Breast epithelium (tissue), 3 donors: Measurements from ENCODE around the gene SSH2.

Experiments used
- POLR2AphosphoS5 ChIP-seq, 3 donors: sonication (generic); formaldehyde crosslinking; IDR thresholded peaks; one replicate each; pipeline ENCODE4 v1.6.1; 2017; ENCODE audit warnings: antibody characterized with exemption in 3 of 3
- TF ChIP-seq, protein P1 (sequence below), 3 donors: fragments of 450-650 bp; IDR thresholded peaks; one replicate each; pipeline ENCODE4 v1.5.1; 2016 to 2017; ENCODE audit warnings: antibody characterized with exemption in 3 of 3, mild to moderate bottlenecking in 3 of 3, moderate library complexity in 3 of 3

DNA sequence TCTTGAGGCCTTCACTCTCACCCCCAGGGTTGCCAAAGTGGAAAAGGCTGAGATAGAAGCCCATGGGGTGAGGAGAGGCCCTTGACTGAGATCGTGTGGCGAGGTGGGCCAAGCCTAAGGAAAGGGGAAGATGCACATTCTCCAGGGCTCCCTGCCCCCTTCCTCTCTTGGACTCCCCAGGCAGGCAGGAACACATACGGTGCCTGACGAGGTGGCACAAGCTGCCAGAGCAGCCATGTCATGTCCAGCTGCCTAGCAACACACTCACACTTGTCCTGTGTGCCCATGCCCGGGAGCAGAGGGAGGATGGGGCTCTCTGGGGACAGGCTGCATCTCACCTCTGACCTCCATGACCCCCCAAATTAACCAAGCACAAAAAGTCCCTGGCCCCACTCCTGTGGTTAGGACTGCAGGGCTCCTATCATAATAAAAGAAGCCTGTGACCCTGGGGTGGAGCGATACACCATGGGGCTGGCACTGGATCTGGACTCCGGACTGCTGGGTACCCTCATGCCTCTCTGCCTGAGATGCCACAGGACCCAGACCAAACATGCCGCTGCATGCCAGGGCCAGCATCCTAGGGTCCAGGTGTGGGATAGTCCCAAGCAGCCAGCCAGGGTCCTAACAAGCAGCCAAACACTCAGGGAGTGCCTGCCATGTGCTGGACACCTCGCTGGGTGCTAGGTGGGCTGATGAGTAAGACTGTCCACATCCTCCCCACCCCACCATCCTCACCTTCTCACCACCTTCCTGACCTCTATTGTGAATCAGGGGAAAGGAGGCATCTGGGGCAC is 343.2 kb downstream of the SSH2 start:
- TF ChIP-seq, protein P1, sequence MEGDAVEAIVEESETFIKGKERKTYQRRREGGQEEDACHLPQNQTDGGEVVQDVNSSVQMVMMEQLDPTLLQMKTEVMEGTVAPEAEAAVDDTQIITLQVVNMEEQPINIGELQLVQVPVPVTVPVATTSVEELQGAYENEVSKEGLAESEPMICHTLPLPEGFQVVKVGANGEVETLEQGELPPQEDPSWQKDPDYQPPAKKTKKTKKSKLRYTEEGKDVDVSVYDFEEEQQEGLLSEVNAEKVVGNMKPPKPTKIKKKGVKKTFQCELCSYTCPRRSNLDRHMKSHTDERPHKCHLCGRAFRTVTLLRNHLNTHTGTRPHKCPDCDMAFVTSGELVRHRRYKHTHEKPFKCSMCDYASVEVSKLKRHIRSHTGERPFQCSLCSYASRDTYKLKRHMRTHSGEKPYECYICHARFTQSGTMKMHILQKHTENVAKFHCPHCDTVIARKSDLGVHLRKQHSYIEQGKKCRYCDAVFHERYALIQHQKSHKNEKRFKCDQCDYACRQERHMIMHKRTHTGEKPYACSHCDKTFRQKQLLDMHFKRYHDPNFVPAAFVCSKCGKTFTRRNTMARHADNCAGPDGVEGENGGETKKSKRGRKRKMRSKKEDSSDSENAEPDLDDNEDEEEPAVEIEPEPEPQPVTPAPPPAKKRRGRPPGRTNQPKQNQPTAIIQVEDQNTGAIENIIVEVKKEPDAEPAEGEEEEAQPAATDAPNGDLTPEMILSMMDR (IDR thresholded peaks at IDR 0.05): no peak
- no peak for TF ChIP-seq POLR2AphosphoS5 (IDR thresholded peaks at IDR 0.05)
